Measurements from ENCODE around the gene ZDHHC1.
"Not testable (repeated sequence)": the region's sequence is repeated elsewhere in the genome, so short reads cannot be mapped to it uniquely, and the experiment has no call there.

Gene ZDHHC1

DNA sequence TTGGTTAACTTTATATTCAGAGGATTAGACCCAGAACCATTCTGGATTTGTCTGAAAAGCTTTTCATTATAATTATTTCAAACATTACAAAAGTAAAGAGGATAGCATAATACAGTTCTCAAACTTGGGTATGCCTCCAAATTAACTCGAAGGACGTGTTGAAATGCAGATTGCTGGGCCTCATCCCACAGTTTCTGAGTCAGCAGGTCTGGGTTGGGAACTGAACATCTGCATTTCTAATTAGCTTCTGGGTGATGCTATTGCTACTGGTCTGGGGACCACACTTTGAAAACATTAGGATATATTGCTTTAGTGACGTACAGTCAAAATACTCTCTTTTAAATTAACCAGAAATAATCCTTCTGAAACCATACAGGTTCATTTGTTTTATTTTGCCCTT lies 33.0 kb downstream of the ZDHHC1 start:
- H3K4me3 ChIP-seq (ENCODE audit: control insufficient read depth, low read depth, low read length) = no peak overlapping the region
- no peak for TF ChIP-seq CTCF (IDR thresholded peaks at IDR 0.05; ENCODE audit: control insufficient read depth, insufficient read depth, low read depth, low read length, missing control alignments)
- DNase-seq (ENCODE audit: low read depth) = no peak

DNA sequence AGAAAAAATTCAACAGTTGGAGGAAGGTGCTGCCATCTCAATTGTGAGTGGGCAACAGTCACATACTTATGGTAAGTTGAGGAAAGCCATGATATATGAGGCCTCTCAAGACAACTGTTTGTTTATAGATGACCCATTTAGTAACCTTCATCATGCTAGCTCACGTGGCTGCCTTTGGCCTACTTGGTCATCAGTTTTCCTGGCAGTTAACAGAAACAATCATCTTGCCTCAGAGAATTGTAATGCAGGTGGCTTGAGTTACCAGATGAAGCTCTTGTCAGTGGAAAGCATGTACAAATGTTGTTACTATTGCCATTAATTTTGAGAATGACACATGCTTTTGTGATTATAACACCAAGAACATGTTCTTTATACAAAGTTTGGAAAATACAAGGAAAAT lies 37.6 kb downstream of the ZDHHC1 start:
- H3K4me3 ChIP-seq (ENCODE audit: control insufficient read depth, low read depth, low read length) = no peak overlapping the region
- no peak for DNase-seq (ENCODE audit: low read depth)
- TF ChIP-seq CTCF (IDR thresholded peaks at IDR 0.05; ENCODE audit: control insufficient read depth, insufficient read depth, low read depth, low read length, missing control alignments) = no peak

DNA sequence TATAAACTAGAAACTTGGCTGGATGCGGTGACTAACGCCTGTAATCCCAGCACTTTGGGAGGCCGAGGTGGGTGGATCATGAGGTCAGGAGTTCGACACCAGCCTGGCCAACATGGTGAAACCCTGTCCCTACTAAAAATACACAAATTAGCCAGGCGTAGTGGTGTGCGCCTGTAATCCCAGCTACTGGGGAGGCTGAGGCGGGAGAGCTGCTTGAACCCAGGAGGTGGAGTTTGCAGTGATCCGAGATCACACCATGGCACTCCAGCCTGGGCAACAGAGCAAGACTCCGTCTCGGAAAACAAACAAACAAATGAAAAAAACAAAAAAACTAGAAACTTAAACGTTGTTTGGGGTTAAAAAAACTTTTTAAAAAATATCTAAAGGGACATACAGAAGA lies 40.3 kb downstream of the ZDHHC1 start:
- H3K4me3 ChIP-seq (ENCODE audit: control insufficient read depth, low read depth, low read length); DNase-seq (ENCODE audit: low read depth): not testable (repeated sequence)

DNA sequence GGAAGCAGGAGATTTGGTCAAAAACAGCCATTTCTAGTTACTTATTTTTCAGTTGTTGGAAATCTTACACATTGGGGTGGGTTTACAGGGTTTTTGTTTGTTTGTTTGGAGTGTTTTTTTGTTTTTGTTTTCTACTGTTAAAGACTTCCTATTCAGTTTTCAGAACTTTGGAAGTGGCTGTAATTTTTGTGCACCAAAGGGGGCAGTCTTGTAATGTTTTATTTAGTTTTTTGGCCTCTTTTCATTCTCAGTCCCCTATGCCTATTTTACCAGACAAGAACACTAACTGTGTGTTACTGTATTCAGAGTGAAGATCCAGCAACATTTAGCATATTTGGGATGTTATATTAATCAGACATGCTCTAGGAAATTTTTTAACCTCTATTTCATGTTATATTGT lies 43.6 kb downstream of the ZDHHC1 start:
- H3K4me3 ChIP-seq (ENCODE audit: control insufficient read depth, low read depth, low read length) = no peak overlapping the region
- TF ChIP-seq CTCF (IDR thresholded peaks at IDR 0.05; ENCODE audit: control insufficient read depth, insufficient read depth, low read depth, low read length, missing control alignments) = peak; percentile 54

DNA sequence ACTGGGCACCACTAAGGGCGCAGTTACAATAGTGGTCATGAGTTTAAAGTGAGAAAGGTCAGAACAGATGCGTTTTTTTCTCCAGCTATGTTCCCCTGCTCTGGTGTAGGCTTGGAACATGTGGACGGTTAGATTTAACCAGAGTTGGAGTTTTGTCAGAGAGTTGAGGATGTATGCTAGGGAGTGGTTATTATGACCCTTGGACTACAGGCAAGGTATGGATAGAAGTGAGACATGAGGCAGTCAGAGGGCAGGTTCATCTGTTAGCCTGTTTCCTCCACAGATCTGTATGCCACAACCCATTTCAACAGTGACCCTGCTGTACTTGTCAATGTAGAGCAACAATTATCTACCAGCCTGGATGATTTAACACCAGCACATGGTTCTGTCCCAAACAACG lies 45.6 kb downstream of the ZDHHC1 start:
- no peak overlapping the region for H3K4me3 ChIP-seq (ENCODE audit: control insufficient read depth, low read depth, low read length)
- TF ChIP-seq CTCF (IDR thresholded peaks at IDR 0.05; ENCODE audit: control insufficient read depth, insufficient read depth, low read depth, low read length, missing control alignments) = no peak
- no peak for DNase-seq (ENCODE audit: low read depth)

More for the DNA sequence above, 43.6 kb downstream of the ZDHHC1 start:
- DNase-seq (ENCODE audit: low read depth) = no peak

- DNase-seq (ENCODE audit: low read depth) = no peak
- no peak overlapping the region for H3K4me3 ChIP-seq (ENCODE audit: control insufficient read depth, low read depth, low read length)
- no peak for TF ChIP-seq CTCF (IDR thresholded peaks at IDR 0.05; ENCODE audit: control insufficient read depth, insufficient read depth, low read depth, low read length, missing control alignments)
Observed at GRCh38 chr16:67364600-67365235, 51.6 kb downstream of the ZDHHC1 start.

DNA sequence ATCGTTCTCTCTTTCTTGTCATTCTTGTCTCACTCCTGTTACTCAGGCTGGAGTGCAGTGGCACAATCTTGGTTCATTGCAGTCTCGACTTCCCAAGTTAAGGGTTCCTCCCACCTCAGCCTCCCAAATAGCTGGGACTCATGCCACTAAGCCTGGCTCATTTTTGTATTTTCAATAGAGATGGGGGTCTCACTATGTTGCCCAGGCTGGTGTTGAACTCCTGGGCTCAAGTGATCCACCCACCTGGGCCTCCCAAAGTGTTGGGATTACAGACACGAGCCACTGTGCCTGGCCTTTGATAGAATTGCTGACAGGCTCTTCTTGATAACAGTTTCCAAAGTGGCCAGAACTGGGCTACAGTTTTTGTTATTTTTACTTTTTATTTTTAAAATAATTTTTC lies 55.2 kb downstream of the ZDHHC1 start:
- no peak overlapping the region for H3K4me3 ChIP-seq (ENCODE audit: control insufficient read depth, low read depth, low read length)
- no peak for DNase-seq (ENCODE audit: low read depth)
- no peak for TF ChIP-seq CTCF (IDR thresholded peaks at IDR 0.05; ENCODE audit: control insufficient read depth, insufficient read depth, low read depth, low read length, missing control alignments)

DNA sequence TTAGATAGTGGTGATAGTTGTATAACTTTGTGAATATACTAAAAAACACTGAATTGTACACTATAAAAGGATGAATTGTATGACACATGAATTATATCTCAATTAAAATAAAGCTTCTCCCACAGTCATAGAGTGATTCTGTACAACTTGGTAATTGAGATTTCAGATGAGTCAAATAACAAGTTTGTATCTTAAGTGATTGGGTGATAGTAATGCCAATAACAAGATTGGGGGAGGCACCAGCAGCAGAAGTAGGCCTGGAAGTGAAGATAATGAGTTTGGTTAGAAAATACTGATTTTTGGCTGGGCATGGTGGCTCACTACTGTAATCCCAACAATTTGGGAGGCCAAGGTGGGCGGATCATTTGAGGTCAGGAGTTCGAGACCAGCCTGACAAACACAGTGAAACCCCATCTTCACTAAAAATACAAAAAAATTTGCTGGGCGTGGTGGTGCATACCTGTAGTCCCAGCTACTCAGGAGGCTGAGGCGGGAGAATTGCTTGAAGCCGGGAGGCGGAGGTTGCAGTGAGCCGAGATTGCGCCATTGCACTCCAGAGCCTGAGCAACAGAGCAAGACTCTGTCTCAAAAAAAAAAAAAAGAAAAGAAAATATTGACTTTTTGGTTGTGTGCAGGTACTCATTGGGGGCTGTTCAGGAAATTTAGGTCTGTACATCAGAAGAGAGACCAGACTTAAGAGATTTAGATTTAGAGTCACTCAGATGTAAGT lies 56.6 kb downstream of the ZDHHC1 start:
- H3K4me3 ChIP-seq (ENCODE audit: control insufficient read depth, low read depth, low read length); DNase-seq (ENCODE audit: low read depth): not testable (repeated sequence)

Measured in AG09309 (cell line).